SK-N-SH (cell line): ENCODE measurements around the gene ZFP36L1. TPM values are rescaled to one million over a fixed set of nuclear protein-coding genes. Genes with fewer than 3 reads are reported as not detected.
A peak's percentile ranks its signal among the peaks of the same experiment; 100 is the strongest.

Experiments used
- CTCF ChIA-PET: fragments of 300-600, 350-600 bp; formaldehyde crosslinking; extraction: SDS; loops from one replicate; lab custom pipeline; 2021; lab: Yijun Ruan, JAX
- POLR2A ChIA-PET: fragments of 350-600 bp; sonication (Branson Sonifier 250); formaldehyde crosslinking; extraction: SDS; loops from one replicate; lab custom pipeline; 2020; ENCODE audit warnings: antibody characterized with exemption, inconsistent platforms; lab: Yijun Ruan, JAX
- DNase-seq: peaks from one replicate; pipeline ENCODE4 v3.0.0; 2012
- H2AFZ ChIP-seq: fragments of 200-600 bp; sonication (generic); 2 replicates; pipeline ENCODE4 v1.8.1; 2016; ENCODE audit warnings: antibody characterized with exemption, mild to moderate bottlenecking, low read depth
- H3F3A ChIP-seq: fragments of 200-600 bp; sonication (generic); replicated peaks from 2 replicates; pipeline ENCODE3; 2016; ENCODE audit warnings: antibody characterized with exemption, mild to moderate bottlenecking; ENCODE audit not compliant: insufficient read depth
- H3K27ac ChIP-seq, 2 experiments: fragments of 200-500 bp in 1 of 2; fragments of 200-600 bp in 1 of 2; sonication (Bioruptor generic) in 1 of 2; sonication (generic), shearing (Covaris generic) in 1 of 2; 2 replicates each; pipeline versions ENCODE4 v1.5.1 to v1.6.1; 2014 to 2016; ENCODE audit warnings: low read depth in 2 of 2, inconsistent platforms in 1 of 2, low read length in 1 of 2, mild to moderate bottlenecking in 1 of 2, mixed read lengths in 1 of 2
- H3K27me3 ChIP-seq: fragments of 200-600 bp; sonication (generic), shearing (Covaris generic); 2 replicates; pipeline ENCODE4 v1.6.1; 2016; ENCODE audit warnings: mixed run types; ENCODE audit not compliant: insufficient read depth
- H3K36me3 ChIP-seq, 2 experiments: fragments of 200-500 bp in 1 of 2; fragments of 200-600 bp in 1 of 2; sonication (Bioruptor generic) in 1 of 2; sonication (generic) in 1 of 2; replicated peaks in 1 of 2; 2 replicates each; pipeline versions ENCODE3 to v1.5.1; 2014 to 2016; ENCODE audit warnings: low read length in 1 of 2, mild to moderate bottlenecking in 1 of 2; ENCODE audit not compliant: insufficient read depth in 2 of 2, control insufficient read depth in 1 of 2
- H3K4me1 ChIP-seq, 2 experiments: fragments of 200-500 bp in 1 of 2; fragments of 200-600 bp in 1 of 2; sonication (Bioruptor generic) in 1 of 2; sonication (generic), shearing (Covaris generic) in 1 of 2; 2 replicates each; pipeline versions ENCODE4 v1.5.1 to v1.6.1; 2014 to 2016; ENCODE audit warnings: low read depth in 1 of 2, low read length in 1 of 2, mixed run types in 1 of 2; ENCODE audit not compliant: insufficient read depth in 2 of 2, control insufficient read depth in 1 of 2
- H3K4me2 ChIP-seq: fragments of 200-600 bp; sonication (generic), shearing (Covaris generic); 2 replicates; pipeline ENCODE4 v1.6.1; 2017; ENCODE audit warnings: mixed run types
- H3K4me3 ChIP-seq, 2 experiments: fragments of 200-500 bp in 1 of 2; fragments of 200-600 bp in 1 of 2; sonication (Bioruptor generic) in 1 of 2; sonication (generic), shearing (Covaris generic) in 1 of 2; 2 replicates each; pipeline versions ENCODE4 v1.5.1 to v1.8.1; 2014 to 2016; ENCODE audit warnings: low read depth in 2 of 2, inconsistent platforms in 1 of 2, low read length in 1 of 2, mild to moderate bottlenecking in 1 of 2, mixed read lengths in 1 of 2, moderate library complexity in 1 of 2
- H3K79me2 ChIP-seq: fragments of 200-600 bp; sonication (generic); 2 replicates; pipeline ENCODE4 v1.8.1; 2017; ENCODE audit warnings: mild to moderate bottlenecking; ENCODE audit not compliant: insufficient read depth
- H3K9ac ChIP-seq: fragments of 200-600 bp; sonication (generic); 2 replicates; pipeline ENCODE4 v1.6.1; 2017; ENCODE audit warnings: mixed run types
- H3K9me2 ChIP-seq: fragments of 200-600 bp; sonication (generic); 2 replicates; pipeline ENCODE4 v1.6.1; 2017; ENCODE audit warnings: mixed run types
- H3K9me3 ChIP-seq: fragments of 200-600 bp; sonication (generic); 2 replicates; pipeline ENCODE4 v1.6.1; 2017; ENCODE audit warnings: mixed run types, mild to moderate bottlenecking, moderate library complexity
- H4K20me1 ChIP-seq: fragments of 200-600 bp; sonication (generic); 2 replicates; pipeline ENCODE4 v1.6.1; 2017; ENCODE audit warnings: mild to moderate bottlenecking, mixed run types; ENCODE audit not compliant: insufficient read depth
- CTCF ChIP-seq: fragments of 200-600 bp; sonication (generic); IDR thresholded peaks from 2 replicates; pipeline ENCODE4 v1.6.1; 2017; ENCODE audit warnings: antibody characterized with exemption, mild to moderate bottlenecking, moderate library complexity
- ELF1 ChIP-seq: IDR thresholded peaks from 2 replicates; pipeline ENCODE4 v1.4.0; 2012
- EP300 ChIP-seq, 2 experiments: IDR thresholded peaks; 2 replicates each; pipeline versions ENCODE4 v1.4.0 to v1.6.1; 2012; ENCODE audit warnings: borderline replicate concordance in 1 of 2, low read depth in 1 of 2, low read length in 1 of 2
- FOXJ3 ChIP-seq: sonication (generic); formaldehyde crosslinking; IDR thresholded peaks from 2 replicates; pipeline ENCODE4 v1.5.1; 2020; ENCODE audit warnings: mild to moderate bottlenecking, missing genetic modification reagents
- GATA2 ChIP-seq: sonication (generic); formaldehyde crosslinking; IDR thresholded peaks from 2 replicates; pipeline ENCODE4 v1.5.0; 2020; ENCODE audit warnings: mild to moderate bottlenecking, missing genetic modification reagents
- MAX ChIP-seq: IDR thresholded peaks from 2 replicates; pipeline ENCODE4 v1.4.0; 2012; ENCODE audit warnings: low read depth
- MEF2A ChIP-seq: IDR thresholded peaks from 2 replicates; pipeline ENCODE4 v1.4.0; 2012; ENCODE audit warnings: low read depth, borderline replicate concordance
- NFIC ChIP-seq: IDR thresholded peaks from 2 replicates; pipeline ENCODE4 v1.4.0; 2012; ENCODE audit warnings: borderline replicate concordance
- PBX3 ChIP-seq: IDR thresholded peaks from 2 replicates; pipeline ENCODE4; 2012
- POLR2AphosphoS5 ChIP-seq: IDR thresholded peaks from 2 replicates; pipeline ENCODE4 v1.6.1; 2012; ENCODE audit warnings: low read depth, low read length
- RAD21 ChIP-seq: IDR thresholded peaks from 2 replicates; pipeline ENCODE4 v1.6.1; 2012; ENCODE audit warnings: mild to moderate bottlenecking, low read length
- SMC3 ChIP-seq: IDR thresholded peaks from 2 replicates; pipeline ENCODE4 v1.6.1; 2012; ENCODE audit warnings: low read depth, low read length, improper control_type of control experiment
- TCF12 ChIP-seq: IDR thresholded peaks from 2 replicates; pipeline ENCODE4 v1.4.0; 2012
- ZBTB33 ChIP-seq: IDR thresholded peaks from 2 replicates; pipeline ENCODE4 v1.4.0; 2012; ENCODE audit warnings: low read depth, borderline replicate concordance
- WGBS: methylation state at CpG from one replicate; pipeline ENCODE4 v1.1.6; 2017; ENCODE audit warnings: low lambda C conversion rate; 5-methylcytosine and 5-hydroxymethylcytosine counted together
- polyA plus RNA-seq, 3 experiments: library from polyadenylated mRNA; depleted of rRNA; stranded (reverse); fragments of >200 nt; gene quantifications; 2 replicates each; pipeline ENCODE4 v1.2.3, GENCODE V29; 2012

The ZFP36L1 gene
- polyA plus RNA-seq, 1 of the 3 experiments (the other 2 are of a cell fraction): 16.5 TPM

- no peaks in the 10 kb centered on the region for H3K27me3 ChIP-seq
- peaks cover 13% of the 10 kb centered on the region in 2 experiments; a peak in 3 of 4 replicates for H3K4me1 ChIP-seq
- no peak overlapping the region for H3K4me3 ChIP-seq
- TF ChIP-seq MAX (no peak; the same call in 1 of the 2 replicates), RAD21 (no peak), ZBTB33 (no peak), FOXJ3 (CRISPR knock-in tag) (no peak), CTCF (no peak), TCF12 (peak; percentile 7; the same call in 1 of the 2 replicates), POLR2AphosphoS5 (no peak), MEF2A (no peak), EP300 (IDR thresholded peaks at IDR 0.05; ENCODE audit: borderline replicate concordance in 1 of 2, low read depth in 1 of 2, low read length in 1 of 2) (no peak), NFIC (0 out of 2 replicates have a peak, but pooled peaks have one; percentile 8), PBX3 (no peak), GATA2 (CRISPR knock-in tag) (no peak), ELF1 (no peak), SMC3 (no peak)
- no peaks in the 10 kb centered on the region for H4K20me1 ChIP-seq
- 37% methylated on average over 9 of the region's 10 CpGs for WGBS
- H3F3A ChIP-seq: no peaks in the 10 kb centered on the region
- DNase-seq: peak; percentile 71
- no peaks in the 10 kb centered on the region for H3K36me3 ChIP-seq
- H3K27ac ChIP-seq: peak overlapping the region; percentile 71 to 72
- 0 out of 2 replicates have a peak overlapping the region, but pooled peaks have one; percentile 70 for H2AFZ ChIP-seq
- H3K4me2 ChIP-seq: peak overlapping the region; percentile 52; the same call in 1 of the 2 replicates
- ChIA-PET CTCF (interaction anchor here (0.7 to 4.5 kb wide), 8 partner anchors 9 to 923 kb away, joined by 3 to 31 read pairs (median 4); no protein-coding TSS in a partner anchor), POLR2A (no interaction called here)
- H3K9ac ChIP-seq: no peak overlapping the region
- no peaks in the 10 kb centered on the region for H3K9me2 ChIP-seq
- no peaks in the 10 kb centered on the region for H3K79me2 ChIP-seq
- 0 out of 2 replicates have a peak, but pooled peaks cover 2% of the 10 kb centered on the region for H3K9me3 ChIP-seq
Observed at GRCh38 chr14:68807148-68807600, 14.3 kb upstream of the ZFP36L1 start.
